Hematopoietic multipotent progenitor cell treated with erythropoietin and hydrocortisone succinate and interleukin-3 and kit ligand, for 6 days (in vitro differentiated cells): ENCODE measurements around the gene OR2B2.

Experiments used
- DNase-seq: peaks from one replicate; pipeline ENCODE4 v3.0.0-alpha.2; 2015

The OR2B2 gene

DNA sequence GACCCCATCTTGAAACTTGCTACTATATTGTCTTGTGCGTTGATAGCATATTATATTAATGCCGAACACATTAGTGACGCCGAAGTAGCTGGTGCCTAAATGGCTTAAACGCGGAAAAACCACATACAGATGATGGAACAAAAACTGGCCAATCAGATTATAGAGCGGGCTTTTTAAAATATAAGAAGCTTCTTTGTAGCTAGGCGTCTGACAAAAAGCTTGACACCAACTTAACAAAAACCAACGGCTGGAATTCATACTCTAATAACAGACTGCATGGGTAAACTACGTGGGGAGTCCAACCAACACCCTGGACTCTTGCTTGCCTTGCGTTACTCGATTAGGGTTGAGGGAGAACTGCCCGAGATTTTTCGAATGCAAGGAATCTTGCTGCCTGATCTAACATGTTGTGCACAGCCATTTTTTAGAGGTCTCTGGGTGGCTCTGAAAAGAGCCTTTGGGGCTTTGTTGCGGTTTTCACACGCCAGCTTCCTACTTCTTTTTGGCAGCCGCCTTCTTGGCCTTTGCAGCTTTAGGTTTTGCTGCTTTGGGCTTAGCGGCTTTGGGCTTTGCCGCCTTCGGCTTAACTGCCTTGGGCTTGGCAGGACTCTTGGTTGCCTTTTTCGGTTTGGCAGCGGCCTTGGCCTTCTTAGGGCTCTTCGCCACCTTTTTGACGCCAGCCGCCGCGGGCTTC, 45.7 kb downstream of the OR2B2 start:
- DNase-seq, result peak; percentile 95

DNA sequence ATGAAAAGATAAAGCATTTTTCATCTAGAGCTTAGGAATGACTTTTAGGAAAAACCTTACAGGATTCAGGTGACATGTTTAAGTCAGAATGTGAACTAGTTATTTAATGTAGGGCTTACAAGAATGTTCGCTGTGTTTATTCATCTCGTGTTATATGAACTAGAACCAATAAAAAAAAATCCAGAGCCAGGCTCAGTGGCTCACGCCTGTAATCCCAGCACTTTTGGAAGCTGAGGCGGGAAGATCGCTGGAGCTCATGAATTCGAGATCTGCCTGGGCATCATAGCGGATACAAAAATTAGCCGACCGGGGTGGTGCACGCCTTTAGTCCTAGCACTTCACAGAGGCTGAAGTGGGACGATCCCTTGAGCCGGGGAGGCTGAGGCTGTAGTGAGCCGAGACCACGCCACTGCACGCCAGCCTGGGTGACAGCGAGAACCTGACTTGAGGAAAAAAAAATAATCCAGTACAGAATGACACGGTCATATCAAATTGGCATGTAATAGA, 46.3 kb downstream of the OR2B2 start:
- no peak for DNase-seq

DNA sequence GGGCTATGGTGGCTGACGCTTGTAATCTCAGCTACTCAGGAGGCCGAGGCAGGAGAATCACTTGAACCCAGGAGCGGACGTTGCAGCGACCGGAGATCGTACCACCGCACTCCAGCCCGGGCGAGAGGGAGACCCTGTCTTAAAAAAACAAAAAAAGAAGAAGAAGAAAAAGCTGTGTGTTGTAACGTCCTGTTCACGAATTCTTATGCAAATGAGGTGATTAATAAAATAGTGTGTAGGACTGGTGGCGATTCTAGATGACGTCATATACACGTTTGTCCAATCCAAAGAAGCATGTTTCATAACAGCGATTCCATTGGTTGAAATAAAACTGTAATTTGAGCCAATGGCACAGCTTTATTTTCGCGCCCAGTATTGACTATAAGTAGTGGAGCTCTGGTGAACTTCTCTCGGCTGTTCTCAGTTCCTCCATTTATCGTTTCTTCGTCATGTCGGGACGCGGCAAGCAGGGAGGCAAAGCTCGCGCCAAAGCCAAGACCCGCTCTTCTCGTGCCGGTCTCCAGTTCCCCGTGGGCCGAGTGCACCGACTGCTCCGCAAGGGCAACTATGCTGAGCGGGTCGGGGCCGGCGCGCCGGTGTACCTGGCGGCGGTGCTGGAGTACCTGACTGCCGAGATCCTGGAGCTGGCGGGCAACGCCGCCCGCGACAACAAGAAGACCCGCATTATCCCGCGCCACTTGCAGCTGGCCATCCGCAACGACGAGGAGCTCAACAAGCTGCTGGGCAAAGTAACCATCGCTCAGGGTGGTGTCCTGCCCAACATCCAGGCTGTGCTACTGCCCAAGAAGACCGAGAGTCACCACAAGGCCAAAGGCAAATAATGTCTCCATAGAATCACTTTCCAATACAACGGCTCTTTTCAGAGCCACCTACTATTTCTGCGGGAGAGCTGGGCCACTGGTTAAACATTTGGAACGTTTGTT, 47.0 kb downstream of the OR2B2 start:
- DNase-seq, result peak; percentile 99

DNA sequence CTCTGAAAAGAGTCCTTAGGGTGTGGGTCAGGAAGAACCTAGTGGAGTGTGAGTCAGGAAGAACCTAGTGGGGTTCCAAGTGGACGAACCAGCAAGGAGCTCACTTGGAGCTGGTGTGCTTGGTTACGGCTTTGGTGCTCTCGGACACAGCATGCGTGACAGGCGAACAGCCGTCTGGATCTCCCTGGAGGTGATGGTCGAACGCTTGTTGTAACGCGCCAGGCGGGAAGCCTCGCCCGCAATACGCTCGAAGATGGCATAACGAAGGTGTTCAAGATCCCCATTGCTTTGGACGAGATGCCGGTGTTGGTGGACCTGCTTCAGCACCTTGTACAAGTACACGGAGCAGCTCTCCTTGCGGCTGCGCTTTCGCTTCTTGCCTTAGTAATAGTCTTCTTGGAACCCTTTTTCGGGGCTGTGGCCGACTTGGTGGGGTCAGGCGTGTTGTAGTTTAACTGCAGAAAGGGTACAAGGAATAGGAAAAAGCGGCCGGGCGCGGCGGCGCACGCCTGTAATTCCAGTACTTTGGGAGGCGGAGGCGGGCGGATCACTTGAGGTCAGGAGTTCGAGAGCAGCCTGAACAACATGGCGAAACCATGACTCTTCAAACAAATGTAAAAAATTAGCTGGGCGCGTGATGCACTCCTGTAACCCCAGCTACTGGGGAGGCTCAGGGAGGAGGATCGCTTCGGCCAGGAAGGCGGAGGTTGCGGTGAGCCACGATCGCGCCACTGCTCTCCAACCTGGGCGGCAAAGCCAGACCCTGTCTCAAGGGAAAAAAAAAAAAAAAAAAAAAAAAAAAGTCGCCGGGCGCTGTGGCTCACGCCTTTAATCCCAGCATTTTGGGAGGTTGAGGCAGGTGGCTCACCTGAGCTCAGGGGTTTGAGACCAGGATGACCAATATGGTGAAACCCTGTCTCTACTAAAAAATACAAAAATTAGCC, 48.0 kb downstream of the OR2B2 start:
- DNase-seq, result peak; percentile 64

DNA sequence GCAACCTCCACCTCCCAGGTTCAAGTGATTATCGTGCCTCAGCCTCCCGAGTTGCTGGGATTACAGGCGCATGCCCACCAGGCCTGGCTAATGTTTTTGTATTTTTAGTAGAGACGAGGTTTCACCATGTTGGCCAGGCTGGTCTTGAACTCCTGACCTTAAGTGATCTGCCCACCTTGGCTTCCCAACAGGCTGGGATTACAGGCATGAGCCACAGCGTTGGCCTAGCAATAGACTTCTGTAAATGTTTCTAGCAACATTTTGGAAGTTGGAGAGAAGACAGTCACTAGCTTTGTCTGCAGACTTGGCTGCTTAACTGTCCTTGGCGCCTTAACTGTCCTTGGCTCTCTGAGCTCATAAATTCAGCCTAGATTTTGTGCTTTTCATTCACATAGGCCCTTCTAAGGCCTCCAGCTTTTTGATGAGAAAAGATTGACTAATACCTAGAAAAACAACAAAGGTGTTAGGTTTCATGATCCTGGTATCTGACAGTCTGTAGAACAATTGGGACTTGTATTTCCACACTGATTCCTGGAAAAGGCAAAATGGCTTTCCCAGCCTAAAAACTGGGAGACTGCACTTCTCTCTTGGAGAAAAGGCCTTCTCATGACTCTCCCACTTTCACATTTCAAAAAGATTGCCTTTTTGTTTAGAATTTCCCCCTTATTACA, 49.7 kb downstream of the OR2B2 start:
- peak; percentile 34 for DNase-seq

DNA sequence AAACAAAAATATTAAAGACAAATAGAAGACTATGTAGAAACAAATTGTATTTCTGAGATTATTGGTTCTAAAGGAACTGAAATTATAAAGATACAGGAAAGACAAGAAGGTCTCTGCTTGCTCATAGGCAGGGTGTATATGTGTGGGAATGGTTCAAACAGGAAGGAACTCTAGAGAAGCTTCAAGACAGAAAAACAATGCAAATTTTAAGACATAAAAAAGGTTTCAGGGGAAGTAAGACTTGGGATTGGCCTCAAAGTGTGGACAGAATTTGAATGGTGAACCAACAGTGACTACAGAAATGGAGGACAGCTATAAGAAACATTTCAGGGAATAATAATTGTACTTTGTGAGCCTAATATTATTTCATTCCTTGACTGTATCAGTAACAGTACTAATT, 50.3 kb downstream of the OR2B2 start:
- DNase-seq, result no peak

DNA sequence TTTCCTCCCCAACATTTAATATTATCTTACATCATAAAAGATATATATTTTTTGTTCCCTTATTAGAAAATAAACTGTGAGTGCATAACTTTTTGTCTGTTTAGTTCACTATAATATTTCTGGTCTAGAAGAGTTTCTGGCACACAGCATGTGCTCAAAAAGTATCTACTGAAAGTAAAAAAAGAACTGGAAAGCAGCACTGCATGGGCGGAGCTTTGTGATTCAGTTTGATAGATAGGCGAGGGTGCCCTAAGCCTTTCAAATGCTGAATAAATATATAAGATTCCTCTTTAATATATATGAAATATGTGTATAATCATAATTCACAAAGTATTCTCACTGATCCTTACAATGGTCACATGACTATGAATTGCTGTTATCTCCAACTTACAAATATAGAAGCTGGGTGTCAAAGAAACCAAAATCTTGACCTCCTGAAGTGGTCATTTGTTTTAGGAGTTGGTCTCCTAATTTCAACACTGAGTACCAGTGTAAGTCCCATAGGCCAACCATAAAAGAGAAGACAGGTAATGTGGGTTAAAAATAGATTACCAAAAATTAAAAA, 50.8 kb downstream of the OR2B2 start:
- peak; percentile 90 for DNase-seq
